Heart left ventricle (tissue), 16 donors: ENCODE data around the gene KRTAP20-1. TPM values are rescaled to one million over a fixed set of nuclear protein-coding genes. Genes with fewer than 3 reads are reported as not detected.

Experiments used
- ATAC-seq, 4 donors: fragments of 200-7000 bp; cut with Tn5 transposase; one replicate each; pipeline ENCODE4 v1.9.1; 2020 to 2022; ENCODE audit warnings: moderate library complexity in 4 of 4, mild to moderate bottlenecking in 3 of 4, moderate number of reproducible peaks in 1 of 4
- DNase-seq, 5 donors: peaks; one replicate each; pipeline ENCODE4 v3.0.0-alpha.2; 2020
- H3K27ac ChIP-seq, 12 donors: fragments of 200-600 bp; sonication (generic) in 4 of 12; one replicate each; pipeline versions ENCODE4 v1.5.0 to v1.8.0; 2016 to 2022; ENCODE audit warnings: mild to moderate bottlenecking in 2 of 12
- H3K27me3 ChIP-seq, 9 donors: fragments of 200-600 bp; sonication (generic) in 2 of 9; one replicate each; pipeline versions ENCODE4 v1.5.1 to v1.8.0; 2016 to 2022; ENCODE audit warnings: mild to moderate bottlenecking in 3 of 9
- H3K36me3 ChIP-seq, 9 donors: fragments of 200-600 bp; sonication (generic) in 2 of 9; one replicate each; pipeline versions ENCODE4 v1.5.0 to v1.8.0; 2018 to 2022; ENCODE audit warnings: mild to moderate bottlenecking in 2 of 9
- H3K4me1 ChIP-seq, 12 donors: fragments of 200-600 bp; sonication (generic) in 4 of 12; one replicate each; pipeline versions ENCODE4 v1.5.0 to v1.8.0; 2016 to 2022; ENCODE audit warnings: mild to moderate bottlenecking in 3 of 12
- H3K4me3 ChIP-seq, 12 donors: fragments of 200-600 bp; sonication (generic) in 4 of 12; one replicate each; pipeline versions ENCODE4 v1.5.0 to v1.8.0; 2017 to 2022; ENCODE audit warnings: mild to moderate bottlenecking in 9 of 12, moderate library complexity in 4 of 12
- H3K9me3 ChIP-seq, 12 donors: fragments of 200-600 bp; sonication (generic) in 4 of 12; one replicate each; pipeline versions ENCODE4 v1.5.0 to v1.8.0; 2016 to 2022; ENCODE audit warnings: mild to moderate bottlenecking in 1 of 12
- POLR2A ChIP-seq, 2 donors: fragments of 450-650 bp; IDR thresholded peaks; one replicate each; pipeline ENCODE4 v1.6.1; 2017; ENCODE audit warnings: antibody characterized with exemption in 2 of 2, mild to moderate bottlenecking in 2 of 2, moderate library complexity in 2 of 2
- WGBS, 4 donors: extraction: QIAGEN DNeasy Blood & Tissue Kit in 2 of 4; methylation state at CpG; one replicate each; pipeline versions ENCODE4 v1.1.5 to v1.1.7; 2013 to 2018; 5-methylcytosine and 5-hydroxymethylcytosine counted together
- intact Hi-C, 10 donors: fragments of 100-400 bp; cut with DNase I; formaldehyde crosslinking; loops; one replicate each; pipeline versions ENCODE4 v1.11.1 to v1.14.2; 2022
- polyA plus RNA-seq, 2 donors: library from polyadenylated mRNA; stranded (reverse); fragments of 200-250 nt; gene quantifications; one replicate each; pipeline ENCODE4 v1.2.3, GENCODE V29; 2013
- total RNA-seq, 9 donors: library from RNA; depleted of rRNA in 2 of 9; stranded (reverse); fragments of >200 nt in 2 of 9; fragmentation: NEBNext Ultra II Directional in 3 of 9; extraction: Animal tissue kit (Norgen Biotek cat#: 25700) in 3 of 9; gene quantifications; one replicate each; pipeline versions ENCODE4 v1.1.0 to v1.2.4, GENCODE V29; 2016 to 2023
- TF ChIP-seq, protein P1 (sequence below), 12 donors: fragments of 200-600 bp; sonication (generic) in 4 of 12; IDR thresholded peaks; one replicate each; pipeline versions ENCODE4 v1.5.0 to v1.8.0; 2018 to 2022; ENCODE audit warnings: antibody characterized with exemption in 12 of 12, mild to moderate bottlenecking in 5 of 12
- donor health status: ischemic (EF 13 %, LVEDD 7.1; RV severe dilation, severe dysfunction).
- donor health status: healthy with polysubstance abuse.
- donor health status: DM: no; HTN: yes; CAD: no.
- donor health status: DM: no; HTN: no; CAD: no.
- donor health status: ischemic (EF 25% LVEDD 6.9; RV normal size, moderate dysfunction).
- donor health status: ischemic (EF 25% LVEDD 5.7; RV mildly dilated, moderate dysfunction).
- donor health status: healthy.
- donor health status: DM: yes; HTN: yes; CAD: no.
- donor health status: ischemic (EF 35%, LVEDD 5.7; RV mildly dilated, moderate dysfunction).
- donor health status: nonischemic (EF 11% LVEDD 7.7; RV severe dilation, severe dysfunction).
- donor health status: DM: yes; HTN: yes; CAD: no.
- donor health status: PGD.
- donor health status: ischemic (EF 29% LVEDD 5.4; RV normal size, mild dysfunction).
- donor health status: nonischemic (EF 23%, LVEDD 6.1; RV moderate dilation, normal function).

KRTAP20-1 gene
- total and polyA plus RNA-seq, 11 donors, result not detected

DNA sequence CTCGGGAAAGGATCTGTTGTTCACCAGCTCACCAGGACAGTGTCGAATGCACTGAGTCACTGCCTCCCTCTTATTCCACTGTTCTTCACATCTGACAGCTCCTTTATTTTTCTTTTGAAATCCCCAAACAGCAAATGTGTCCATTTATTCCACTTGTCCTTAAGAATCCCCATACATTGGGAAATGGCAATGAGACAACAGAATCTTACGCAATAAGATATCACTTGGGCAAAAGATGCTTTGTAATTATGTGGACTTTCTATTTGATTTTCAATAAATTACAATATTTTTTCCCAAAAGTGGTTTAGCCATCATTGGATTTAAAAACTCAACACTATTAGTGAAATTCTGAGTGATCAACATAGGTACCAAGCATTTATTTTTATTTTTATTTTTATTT lies 22.5 kb downstream of the KRTAP20-1 start:
- no peak overlapping the region for H3K4me3 ChIP-seq
- no peaks in the 10 kb centered on the region for H3K9me3 ChIP-seq
- no peaks in the 10 kb centered on the region for H3K36me3 ChIP-seq
- TF ChIP-seq, protein P1, sequence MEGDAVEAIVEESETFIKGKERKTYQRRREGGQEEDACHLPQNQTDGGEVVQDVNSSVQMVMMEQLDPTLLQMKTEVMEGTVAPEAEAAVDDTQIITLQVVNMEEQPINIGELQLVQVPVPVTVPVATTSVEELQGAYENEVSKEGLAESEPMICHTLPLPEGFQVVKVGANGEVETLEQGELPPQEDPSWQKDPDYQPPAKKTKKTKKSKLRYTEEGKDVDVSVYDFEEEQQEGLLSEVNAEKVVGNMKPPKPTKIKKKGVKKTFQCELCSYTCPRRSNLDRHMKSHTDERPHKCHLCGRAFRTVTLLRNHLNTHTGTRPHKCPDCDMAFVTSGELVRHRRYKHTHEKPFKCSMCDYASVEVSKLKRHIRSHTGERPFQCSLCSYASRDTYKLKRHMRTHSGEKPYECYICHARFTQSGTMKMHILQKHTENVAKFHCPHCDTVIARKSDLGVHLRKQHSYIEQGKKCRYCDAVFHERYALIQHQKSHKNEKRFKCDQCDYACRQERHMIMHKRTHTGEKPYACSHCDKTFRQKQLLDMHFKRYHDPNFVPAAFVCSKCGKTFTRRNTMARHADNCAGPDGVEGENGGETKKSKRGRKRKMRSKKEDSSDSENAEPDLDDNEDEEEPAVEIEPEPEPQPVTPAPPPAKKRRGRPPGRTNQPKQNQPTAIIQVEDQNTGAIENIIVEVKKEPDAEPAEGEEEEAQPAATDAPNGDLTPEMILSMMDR (IDR thresholded peaks at IDR 0.05), result no peak
- TF ChIP-seq POLR2A (IDR thresholded peaks at IDR 0.05), result no peak
- H3K4me1 ChIP-seq, result no peaks in the 10 kb centered on the region
- H3K27me3 ChIP-seq, result no peaks in the 10 kb centered on the region
- intact Hi-C loops, result no loop called here
- WGBS, 4 donors, result 46 to 59% (median 50%) methylated on average over 3 of the region's 3 CpGs
- H3K27ac ChIP-seq, result no peak overlapping the region
- ATAC-seq (no peak), DNase-seq (no peak)

DNA sequence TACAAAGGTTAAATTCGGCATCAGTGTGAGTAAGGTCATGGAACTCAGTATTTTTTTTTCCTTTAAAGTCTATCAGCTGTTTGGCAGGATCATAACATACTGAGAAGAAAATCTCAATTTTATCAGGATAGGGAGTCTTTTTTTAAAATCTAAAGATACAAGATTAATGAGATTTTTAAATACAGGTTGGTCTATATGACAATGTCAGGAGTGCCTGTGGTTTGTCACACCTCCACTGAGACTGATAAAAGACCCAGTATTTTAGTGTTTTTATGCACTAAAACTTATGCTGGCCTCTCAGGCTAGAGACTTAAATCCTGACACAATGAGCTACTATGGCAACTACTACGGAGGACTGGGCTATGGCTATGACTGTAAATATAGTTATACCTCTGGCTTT lies 26.3 kb downstream of the KRTAP20-1 start, which contains the start of gene KRTAP20-3:
Gene KRTAP20-3, plus strand, starts transcription at position 301 of the 400 bp plus-strand sequence.
- intact Hi-C loops, result no loop called here
- H3K27ac ChIP-seq, result no peak within 1 kb of the TSS
- H3K4me1 ChIP-seq, result no peaks in the 10 kb centered on the region
- ATAC-seq, result no peak
- TF ChIP-seq, protein P1 (IDR thresholded peaks at IDR 0.05), result no peak
- no peak for TF ChIP-seq POLR2A (IDR thresholded peaks at IDR 0.05)
- H3K36me3 ChIP-seq, result no peaks in the 10 kb centered on the region
- DNase-seq, result no peak
- no peak within 1 kb of the TSS for H3K4me3 ChIP-seq
- H3K27me3 ChIP-seq, result no peaks in the 10 kb centered on the region
- H3K9me3 ChIP-seq, result no peaks in the 10 kb centered on the region
- 80 to 84% (median 84%) methylated on average over 2 of the region's 2 CpGs for WGBS, 4 donors

DNA sequence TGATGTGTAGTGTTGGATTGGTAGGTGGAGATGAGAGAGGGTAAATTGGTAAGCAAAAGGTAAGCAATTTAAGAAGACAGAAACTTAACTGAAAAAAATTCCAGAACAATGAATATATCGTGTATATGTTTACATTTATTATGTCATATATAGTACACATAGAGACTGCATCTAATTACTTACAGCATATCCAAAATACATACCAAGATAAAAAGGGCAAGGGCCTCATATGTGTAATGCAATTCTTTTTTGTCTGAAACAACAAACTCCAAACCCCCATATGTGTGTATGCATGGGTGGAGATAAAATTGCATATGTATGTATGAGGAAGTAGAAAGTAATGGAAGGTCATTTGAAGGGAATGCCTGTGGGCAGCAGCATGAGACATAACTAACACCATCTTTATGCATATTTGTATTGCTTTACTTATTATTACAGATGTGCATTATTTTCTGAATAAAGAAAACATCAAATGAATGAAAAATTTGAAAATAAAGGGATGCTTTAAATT lies 30.7 kb downstream of the KRTAP20-1 start:
- WGBS, 4 donors, result 77 to 82% (median 77%) methylated on average over 1 of the region's 1 CpG

DNA sequence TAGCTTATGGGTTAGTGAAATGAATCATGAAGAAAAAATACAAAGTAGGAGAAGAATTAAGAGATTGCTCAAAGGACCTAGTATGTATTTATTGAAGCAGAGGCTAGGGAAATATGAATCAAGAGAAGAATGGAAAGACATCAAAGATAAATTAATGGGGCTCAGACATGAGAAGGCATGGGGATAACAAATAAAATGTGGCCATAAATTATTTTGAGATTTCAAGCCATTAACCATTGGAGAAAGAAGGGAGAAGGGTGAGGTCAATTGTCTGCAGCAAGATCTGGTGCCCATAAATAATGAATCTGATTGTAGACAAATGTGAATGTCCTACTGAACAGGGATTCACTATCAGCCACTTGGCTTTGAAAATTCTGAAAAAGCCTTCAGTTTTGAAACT lies 36.7 kb downstream of the KRTAP20-1 start:
- no peaks in the 10 kb centered on the region for H3K4me1 ChIP-seq
- no peak overlapping the region for H3K4me3 ChIP-seq
- no peaks in the 10 kb centered on the region for H3K27me3 ChIP-seq
- no peaks in the 10 kb centered on the region for H3K9me3 ChIP-seq
- DNase-seq (no peak), ATAC-seq (no peak)
- TF ChIP-seq POLR2A (IDR thresholded peaks at IDR 0.05), result no peak
- TF ChIP-seq, protein P1 (IDR thresholded peaks at IDR 0.05), result no peak
- intact Hi-C loops, result no loop called here
- H3K36me3 ChIP-seq, result no peaks in the 10 kb centered on the region
- H3K27ac ChIP-seq, result no peak overlapping the region

More for the DNA sequence above, 30.7 kb downstream of the KRTAP20-1 start:
- Histone ChIP-seq H3K36me3 (no peaks in the 10 kb centered on the region), H3K9me3 (no peaks in the 10 kb centered on the region), H3K4me3 (no peak overlapping the region), H3K27me3 (no peaks in the 10 kb centered on the region), H3K4me1 (no peaks in the 10 kb centered on the region), H3K27ac (no peak overlapping the region)
- ATAC-seq, result no peak
- DNase-seq, result no peak
- intact Hi-C loops, result no loop called here
- TF ChIP-seq, protein P1 (IDR thresholded peaks at IDR 0.05), result no peak
- TF ChIP-seq POLR2A (IDR thresholded peaks at IDR 0.05), result no peak

Other genes with a start within 250 kb of the KRTAP20-1 start
- gene KRTAP13-2, start 244.2 kb upstream of the KRTAP20-1 start, total RNA-seq, result not detected
- not detected for gene KRTAP13-2, start 244.2 kb upstream of the KRTAP20-1 start, polyA plus RNA-seq
- gene KRTAP13-1, start 220.4 kb upstream of the KRTAP20-1 start, total RNA-seq, result not detected
- gene KRTAP13-1, start 220.4 kb upstream of the KRTAP20-1 start, polyA plus RNA-seq, result not detected
- gene KRTAP13-3, start 190.5 kb upstream of the KRTAP20-1 start, total RNA-seq, result not detected
- not detected for gene KRTAP13-3, start 190.5 kb upstream of the KRTAP20-1 start, polyA plus RNA-seq
- gene KRTAP13-4, start 186.2 kb upstream of the KRTAP20-1 start, total RNA-seq, result not detected
- gene KRTAP13-4, start 186.2 kb upstream of the KRTAP20-1 start, polyA plus RNA-seq, result not detected
- not detected for gene KRTAP15-1, start 176.2 kb upstream of the KRTAP20-1 start, total RNA-seq
- not detected for gene KRTAP15-1, start 176.2 kb upstream of the KRTAP20-1 start, polyA plus RNA-seq
- gene KRTAP19-1, start 136.1 kb upstream of the KRTAP20-1 start, total RNA-seq, result not detected
- not detected for gene KRTAP19-1, start 136.1 kb upstream of the KRTAP20-1 start, polyA plus RNA-seq
- gene KRTAP19-2, start 129.0 kb upstream of the KRTAP20-1 start, total RNA-seq, result not detected
- not detected for gene KRTAP19-2, start 129.0 kb upstream of the KRTAP20-1 start, polyA plus RNA-seq
- gene KRTAP19-3, start 124.4 kb upstream of the KRTAP20-1 start, total RNA-seq, result not detected
- gene KRTAP19-3, start 124.4 kb upstream of the KRTAP20-1 start, polyA plus RNA-seq, result not detected
- gene KRTAP19-4, start 119.3 kb upstream of the KRTAP20-1 start, total RNA-seq, result not detected
- not detected for gene KRTAP19-4, start 119.3 kb upstream of the KRTAP20-1 start, polyA plus RNA-seq
- gene KRTAP19-5, start 114.3 kb upstream of the KRTAP20-1 start, total RNA-seq, result not detected
- gene KRTAP19-5, start 114.3 kb upstream of the KRTAP20-1 start, polyA plus RNA-seq, result not detected
- not detected for gene KRTAP19-6, start 74.6 kb upstream of the KRTAP20-1 start, total RNA-seq
- not detected for gene KRTAP19-6, start 74.6 kb upstream of the KRTAP20-1 start, polyA plus RNA-seq
- not detected for gene KRTAP19-7, start 55.1 kb upstream of the KRTAP20-1 start, total RNA-seq
- not detected for gene KRTAP19-7, start 55.1 kb upstream of the KRTAP20-1 start, polyA plus RNA-seq
- gene KRTAP22-2, start 26.0 kb upstream of the KRTAP20-1 start, total RNA-seq, result not detected
- gene KRTAP22-2, start 26.0 kb upstream of the KRTAP20-1 start, polyA plus RNA-seq, result not detected
- not detected for gene KRTAP6-3, start 24.0 kb upstream of the KRTAP20-1 start, total RNA-seq
- not detected for gene KRTAP6-3, start 24.0 kb upstream of the KRTAP20-1 start, polyA plus RNA-seq
- not detected for gene KRTAP6-2, start 17.5 kb upstream of the KRTAP20-1 start, total RNA-seq
- gene KRTAP6-2, start 17.5 kb upstream of the KRTAP20-1 start, polyA plus RNA-seq, result not detected
- gene KRTAP22-1, start 15.3 kb upstream of the KRTAP20-1 start, total RNA-seq, result not detected
- gene KRTAP22-1, start 15.3 kb upstream of the KRTAP20-1 start, polyA plus RNA-seq, result not detected
- gene KRTAP6-1, start 2.5 kb upstream of the KRTAP20-1 start, total RNA-seq, result not detected
- not detected for gene KRTAP6-1, start 2.5 kb upstream of the KRTAP20-1 start, polyA plus RNA-seq
- not detected for gene KRTAP20-4, start 4.2 kb downstream of the KRTAP20-1 start, total RNA-seq
- not detected for gene KRTAP20-4, start 4.2 kb downstream of the KRTAP20-1 start, polyA plus RNA-seq
- gene KRTAP20-2, start 18.8 kb downstream of the KRTAP20-1 start, total RNA-seq, result not detected
- not detected for gene KRTAP20-2, start 18.8 kb downstream of the KRTAP20-1 start, polyA plus RNA-seq
- not detected for gene KRTAP20-3, start 26.4 kb downstream of the KRTAP20-1 start, total RNA-seq
- gene KRTAP20-3, start 26.4 kb downstream of the KRTAP20-1 start, polyA plus RNA-seq, result not detected
- not detected for gene KRTAP21-3, start 102.4 kb downstream of the KRTAP20-1 start, total RNA-seq
- not detected for gene KRTAP21-3, start 102.4 kb downstream of the KRTAP20-1 start, polyA plus RNA-seq
- not detected for gene KRTAP21-2, start 130.8 kb downstream of the KRTAP20-1 start, total RNA-seq
- gene KRTAP21-2, start 130.8 kb downstream of the KRTAP20-1 start, polyA plus RNA-seq, result not detected
- gene KRTAP21-1, start 139.0 kb downstream of the KRTAP20-1 start, total RNA-seq, result not detected
- not detected for gene KRTAP21-1, start 139.0 kb downstream of the KRTAP20-1 start, polyA plus RNA-seq
- not detected for gene KRTAP8-1, start 196.8 kb downstream of the KRTAP20-1 start, total RNA-seq
- not detected for gene KRTAP8-1, start 196.8 kb downstream of the KRTAP20-1 start, polyA plus RNA-seq
- gene KRTAP7-1, start 213.3 kb downstream of the KRTAP20-1 start, total RNA-seq, result not detected
- not detected for gene KRTAP7-1, start 213.3 kb downstream of the KRTAP20-1 start, polyA plus RNA-seq